Measurements from ENCODE around the gene MT4. TPM values are rescaled to one million over a fixed set of nuclear protein-coding genes. Genes with fewer than 3 reads are reported as not detected.
"Not testable (repeated sequence)": the region's sequence is repeated elsewhere in the genome, so short reads cannot be mapped to it uniquely, and the experiment has no call there.

MT4 gene
- total RNA-seq, 1 donor from 2014 or later: not detected

DNA sequence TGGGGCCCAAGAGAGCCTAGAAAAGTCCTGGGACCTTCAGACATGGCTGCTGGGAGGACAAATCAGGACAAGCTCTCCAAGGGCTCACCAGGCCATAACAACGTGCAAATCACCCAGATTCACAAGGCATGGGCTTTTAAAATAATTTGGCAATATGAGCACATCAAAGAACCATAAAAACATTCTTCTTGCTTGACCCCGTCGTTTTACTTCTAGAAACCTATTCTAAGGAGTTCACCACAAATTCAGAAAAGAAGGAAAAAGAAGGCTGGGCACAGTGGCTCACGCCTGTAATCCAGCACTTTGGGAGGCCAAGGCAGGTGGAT lies 12.4 kb downstream of the MT4 start:
- DNase-seq (ENCODE audit: low read depth): no peak
- Histone ChIP-seq H3K27me3 (ENCODE audit: control insufficient read depth, insufficient read depth, low read length) (no peaks in the 10 kb centered on the region), H3K36me3 (ENCODE audit: control insufficient read depth, insufficient read depth, low read length) (no peaks in the 10 kb centered on the region), H3K4me3 (ENCODE audit: low read depth, low read length) (no peak overlapping the region)
- TF ChIP-seq, protein P1, sequence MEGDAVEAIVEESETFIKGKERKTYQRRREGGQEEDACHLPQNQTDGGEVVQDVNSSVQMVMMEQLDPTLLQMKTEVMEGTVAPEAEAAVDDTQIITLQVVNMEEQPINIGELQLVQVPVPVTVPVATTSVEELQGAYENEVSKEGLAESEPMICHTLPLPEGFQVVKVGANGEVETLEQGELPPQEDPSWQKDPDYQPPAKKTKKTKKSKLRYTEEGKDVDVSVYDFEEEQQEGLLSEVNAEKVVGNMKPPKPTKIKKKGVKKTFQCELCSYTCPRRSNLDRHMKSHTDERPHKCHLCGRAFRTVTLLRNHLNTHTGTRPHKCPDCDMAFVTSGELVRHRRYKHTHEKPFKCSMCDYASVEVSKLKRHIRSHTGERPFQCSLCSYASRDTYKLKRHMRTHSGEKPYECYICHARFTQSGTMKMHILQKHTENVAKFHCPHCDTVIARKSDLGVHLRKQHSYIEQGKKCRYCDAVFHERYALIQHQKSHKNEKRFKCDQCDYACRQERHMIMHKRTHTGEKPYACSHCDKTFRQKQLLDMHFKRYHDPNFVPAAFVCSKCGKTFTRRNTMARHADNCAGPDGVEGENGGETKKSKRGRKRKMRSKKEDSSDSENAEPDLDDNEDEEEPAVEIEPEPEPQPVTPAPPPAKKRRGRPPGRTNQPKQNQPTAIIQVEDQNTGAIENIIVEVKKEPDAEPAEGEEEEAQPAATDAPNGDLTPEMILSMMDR (IDR thresholded peaks at IDR 0.05; ENCODE audit: insufficient read depth, low read length, poor library complexity, severe bottlenecking): no peak

DNA sequence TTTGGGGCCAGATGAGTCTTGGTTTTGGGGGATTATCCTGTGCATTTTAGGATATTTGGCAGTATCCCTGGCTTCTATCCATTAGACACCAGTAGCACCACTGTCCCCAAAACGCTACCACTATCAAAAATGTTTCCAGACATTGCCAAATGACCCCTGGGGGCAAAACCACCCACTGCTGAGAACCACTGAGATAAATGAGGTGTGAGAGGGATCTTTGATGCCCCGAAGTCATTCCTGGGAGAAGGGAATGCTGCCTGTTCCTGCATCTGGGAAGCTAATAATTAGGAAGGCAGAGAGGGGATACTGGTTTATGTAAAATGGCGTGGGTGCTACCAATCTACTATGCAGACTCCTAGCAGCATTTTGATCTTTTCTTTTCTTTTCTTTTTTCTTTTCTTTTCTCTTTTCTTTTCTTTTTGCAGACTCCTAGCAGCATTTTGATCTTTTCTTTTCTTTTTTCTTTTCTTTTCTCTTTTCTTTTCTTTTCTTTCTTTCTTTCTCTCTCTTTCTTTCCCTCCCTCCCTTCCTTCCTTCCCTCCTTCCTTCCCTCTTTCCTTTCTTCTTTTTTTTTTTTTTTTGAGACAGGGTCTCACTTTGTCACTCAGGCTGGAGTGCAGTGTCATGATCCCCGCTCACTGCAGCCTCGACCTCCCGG lies 15.6 kb downstream of the MT4 start:
- TF ChIP-seq, protein P1 (IDR thresholded peaks at IDR 0.05; ENCODE audit: insufficient read depth, low read length, poor library complexity, severe bottlenecking): no peak
- Histone ChIP-seq H3K4me3 (ENCODE audit: low read depth, low read length) (no peak overlapping the region), H3K27me3 (ENCODE audit: control insufficient read depth, insufficient read depth, low read length) (no peaks in the 10 kb centered on the region), H3K36me3 (ENCODE audit: control insufficient read depth, insufficient read depth, low read length) (no peaks in the 10 kb centered on the region)
- no peak for DNase-seq (ENCODE audit: low read depth)

DNA sequence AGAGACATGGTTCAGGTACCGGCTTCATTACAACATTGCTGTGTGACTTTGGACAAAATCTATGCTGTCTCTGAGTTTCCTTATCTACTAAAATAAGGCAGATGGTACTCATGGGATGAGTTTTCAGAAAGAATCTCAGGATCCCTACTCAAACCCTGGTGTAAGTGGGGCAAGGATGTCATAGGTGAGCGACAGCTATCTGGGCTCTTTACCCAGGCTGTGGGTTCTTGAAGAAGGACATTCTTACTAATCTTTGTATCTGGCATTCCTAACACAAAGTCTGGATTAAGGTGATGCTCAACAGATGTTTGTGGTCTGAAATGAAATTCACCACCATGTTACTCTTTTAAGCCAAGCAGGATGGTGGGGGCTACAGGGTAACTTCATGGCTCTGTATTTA lies 18.0 kb downstream of the MT4 start:
- not testable (repeated sequence) for DNase-seq (ENCODE audit: low read depth); H3K36me3 ChIP-seq (ENCODE audit: control insufficient read depth, insufficient read depth, low read length); H3K4me3 ChIP-seq (ENCODE audit: low read depth, low read length); H3K27me3 ChIP-seq (ENCODE audit: control insufficient read depth, insufficient read depth, low read length)

DNA sequence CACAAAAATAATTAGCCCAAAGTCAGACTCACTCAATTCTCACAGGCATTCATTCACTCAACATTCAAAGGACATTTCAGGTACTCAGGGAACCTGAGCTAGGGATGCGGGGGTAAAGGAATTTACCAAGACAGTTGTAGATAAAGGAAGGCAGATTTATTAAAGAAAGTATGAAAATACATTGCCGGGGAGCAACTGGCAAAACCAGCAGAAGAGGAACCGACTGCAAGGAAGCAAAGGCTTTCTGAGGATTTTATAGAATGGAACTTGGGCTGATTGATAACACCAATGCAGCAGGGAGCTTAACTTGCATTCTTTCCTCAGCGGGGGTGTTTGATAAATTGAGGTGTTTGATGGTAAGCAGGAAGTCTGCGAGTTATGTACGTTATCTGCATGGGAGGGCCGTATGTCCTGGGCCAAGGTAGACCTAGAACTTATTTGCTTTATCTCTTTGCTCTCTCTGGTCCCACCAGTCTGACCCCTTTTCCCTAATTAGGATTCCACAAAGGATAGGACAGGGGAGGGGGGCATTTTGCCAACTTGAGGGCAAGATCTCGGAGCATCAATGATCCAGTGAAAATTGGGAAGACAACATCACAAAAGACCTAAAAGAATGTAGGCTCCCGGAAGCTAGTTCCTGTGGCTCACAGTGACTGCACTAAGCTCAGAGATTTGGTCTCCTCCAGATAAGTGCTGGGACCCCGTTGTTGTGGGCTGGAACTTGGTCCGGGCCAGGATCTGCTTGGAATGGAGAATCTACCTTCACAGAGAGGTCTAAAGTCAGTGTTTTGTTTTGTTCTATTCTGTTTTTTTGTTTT lies 18.7 kb downstream of the MT4 start:
- Histone ChIP-seq H3K36me3 (ENCODE audit: control insufficient read depth, insufficient read depth, low read length) (no peaks in the 10 kb centered on the region), H3K4me3 (ENCODE audit: low read depth, low read length) (no peak overlapping the region), H3K27me3 (ENCODE audit: control insufficient read depth, insufficient read depth, low read length) (no peaks in the 10 kb centered on the region)
- TF ChIP-seq, protein P1 (IDR thresholded peaks at IDR 0.05; ENCODE audit: insufficient read depth, low read length, poor library complexity, severe bottlenecking): no peak
- DNase-seq (ENCODE audit: low read depth): no peak

DNA sequence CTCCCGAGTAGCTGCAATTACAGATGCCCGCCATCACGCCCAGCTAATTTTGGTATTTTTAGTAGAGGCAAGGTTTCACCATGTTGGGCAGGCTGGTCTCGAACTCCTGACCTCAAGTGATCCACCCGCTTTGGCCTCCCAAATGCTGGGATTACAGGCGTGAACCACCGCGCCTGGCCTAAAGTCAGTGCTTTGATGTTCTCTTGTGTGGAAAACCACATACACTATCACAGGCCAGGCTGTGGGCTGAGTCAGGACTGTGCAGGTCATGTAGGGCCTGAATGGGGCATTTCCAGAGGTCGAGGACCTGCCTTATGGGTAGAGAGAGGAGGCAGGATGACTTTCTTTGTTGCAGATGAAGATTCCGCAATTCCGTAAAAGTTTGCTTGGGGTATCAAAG lies 19.4 kb downstream of the MT4 start:
- Histone ChIP-seq H3K4me3 (ENCODE audit: low read depth, low read length) (no peak overlapping the region), H3K27me3 (ENCODE audit: control insufficient read depth, insufficient read depth, low read length) (peaks cover 7% of the 10 kb centered on the region), H3K36me3 (ENCODE audit: control insufficient read depth, insufficient read depth, low read length) (no peaks in the 10 kb centered on the region)
- DNase-seq (ENCODE audit: low read depth): no peak
- TF ChIP-seq, protein P1 (IDR thresholded peaks at IDR 0.05; ENCODE audit: insufficient read depth, low read length, poor library complexity, severe bottlenecking): no peak

DNA sequence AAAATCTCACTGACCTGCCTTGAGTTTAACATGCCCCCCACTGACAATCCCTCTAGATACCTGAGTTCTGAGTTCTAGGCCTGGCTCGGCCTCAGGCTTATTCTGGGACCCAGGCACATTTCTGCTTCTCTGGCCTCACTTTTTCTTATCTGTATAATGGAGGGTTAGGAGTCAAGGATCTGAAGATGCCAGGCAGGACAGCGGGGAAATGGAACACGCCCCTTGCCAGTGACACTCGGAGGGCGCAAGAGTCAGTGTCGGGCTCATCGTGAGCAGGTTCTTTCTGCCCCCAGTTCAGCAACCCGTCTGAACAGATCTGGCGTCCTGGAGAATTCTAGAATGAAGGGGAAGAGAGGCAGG lies 23.9 kb downstream of the MT4 start:
- Histone ChIP-seq H3K27me3 (ENCODE audit: control insufficient read depth, insufficient read depth, low read length) (peaks cover 25% of the 10 kb centered on the region), H3K36me3 (ENCODE audit: control insufficient read depth, insufficient read depth, low read length) (no peaks in the 10 kb centered on the region), H3K4me3 (ENCODE audit: low read depth, low read length) (peak overlapping the region; percentile 28)
- no peak for DNase-seq (ENCODE audit: low read depth)
- TF ChIP-seq, protein P1 (IDR thresholded peaks at IDR 0.05; ENCODE audit: insufficient read depth, low read length, poor library complexity, severe bottlenecking): no peak

Measured in kidney epithelial cell (primary cell).